Esophagus squamous epithelium (tissue), 5 donors: ENCODE results near the gene CLDN18. TPM values are rescaled to one million over a fixed set of nuclear protein-coding genes. Genes with fewer than 3 reads are reported as not detected.

Experiments
- DNase-seq: peaks from one replicate; lab custom pipeline; 2025; lab: John Stamatoyannopoulos, UW
- H3K27ac ChIP-seq, 4 donors: fragments of 200-600 bp; sonication (generic); one replicate each; pipeline ENCODE4 v1.5.1; 2016 to 2019; ENCODE audit warnings: mild to moderate bottlenecking in 1 of 4
- H3K27me3 ChIP-seq, 4 donors: fragments of 200-600 bp; sonication (generic); 1 replicate in 3 of 4; 2 replicates in 1 of 4; pipeline versions ENCODE4 v1.5.1 to v1.6.0; 2017 to 2021; ENCODE audit warnings: antibody characterized with exemption in 1 of 4
- H3K36me3 ChIP-seq, 3 donors: fragments of 200-600 bp; sonication (generic); one replicate each; pipeline ENCODE4 v1.5.1; 2016 to 2019
- H3K4me1 ChIP-seq, 3 donors: fragments of 200-600 bp; sonication (generic); one replicate each; pipeline ENCODE4 v1.5.1; 2017 to 2019
- H3K4me3 ChIP-seq, 4 donors: fragments of 200-600 bp; sonication (generic); 1 replicate in 3 of 4; 2 replicates in 1 of 4; pipeline ENCODE4 v1.5.1; 2016 to 2019; ENCODE audit warnings: mild to moderate bottlenecking in 2 of 4, moderate library complexity in 1 of 4
- H3K9me3 ChIP-seq, 3 donors: fragments of 200-600 bp; sonication (generic); one replicate each; pipeline ENCODE4 v1.5.1; 2016 to 2019
- POLR2A ChIP-seq, 4 donors: fragments of 450-650 bp; IDR thresholded peaks; one replicate each; pipeline ENCODE4 v1.6.1; 2017; ENCODE audit warnings: antibody characterized with exemption in 4 of 4, mild to moderate bottlenecking in 4 of 4, moderate library complexity in 3 of 4
- WGBS, 2 donors: methylation state at CpG; one replicate each; pipeline ENCODE4 v1.1.5; 2018; 5-methylcytosine and 5-hydroxymethylcytosine counted together
- intact Hi-C: fragments of 100-400 bp; cut with DNase I; formaldehyde crosslinking; loops from one replicate; pipeline ENCODE4 v1.15.0; 2022
- total RNA-seq, 4 donors: library from RNA; depleted of rRNA; stranded (reverse); fragments of >200 nt; gene quantifications; one replicate each; pipeline ENCODE4 v1.1.0, GENCODE V29; 2016
- TF ChIP-seq, protein P1 (sequence below), 6 experiments: fragments of 450-650 bp in 4 of 6; fragments of 200-600 bp in 2 of 6; sonication (generic) in 2 of 6; IDR thresholded peaks; one replicate each; pipeline ENCODE4 v1.5.1; 2016 to 2019; ENCODE audit warnings: antibody characterized with exemption in 6 of 6, mild to moderate bottlenecking in 4 of 6, moderate library complexity in 4 of 6
- donor health status: DM: yes; HTN: yes; CAD: no.

The CLDN18 gene
- total RNA-seq, 4 donors from 2014 or later, result 0.38 TPM; not detected in 3

DNA sequence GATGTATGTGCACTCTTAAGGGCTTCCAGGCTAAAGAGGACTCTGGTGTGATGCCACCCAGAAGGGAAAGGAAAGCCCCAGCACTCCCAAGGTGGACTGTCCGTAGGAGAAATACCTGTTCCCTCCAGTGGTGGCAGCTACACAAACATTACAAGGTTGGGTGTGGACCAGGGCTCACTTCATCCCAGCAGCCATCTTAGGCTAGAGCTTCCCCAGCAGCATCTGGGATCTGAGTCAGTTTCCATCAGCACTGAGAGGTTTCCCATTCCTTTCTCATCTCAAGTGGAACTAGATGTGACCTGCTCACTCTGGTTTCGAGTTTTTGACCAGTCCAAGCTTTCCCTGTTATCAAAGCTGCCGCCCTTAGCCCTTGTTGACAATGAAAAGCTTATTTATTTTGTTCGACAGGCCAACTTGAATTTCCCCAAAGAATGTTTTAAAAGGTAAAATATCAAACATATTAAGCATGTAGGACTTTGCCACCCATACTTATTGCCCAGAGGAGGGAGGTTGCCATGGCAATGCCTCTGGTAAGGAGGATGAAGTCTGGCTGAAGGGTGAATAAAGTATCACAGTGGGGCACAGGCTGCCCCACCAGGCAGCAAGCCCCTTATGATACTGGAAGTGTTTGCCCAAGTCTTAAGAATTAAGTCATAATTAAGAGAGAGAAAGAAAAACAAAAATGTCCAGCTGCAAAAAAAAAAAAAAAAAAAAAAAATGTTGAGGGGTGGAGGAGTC lies 28.9 kb downstream of the CLDN18 start:
- H3K27me3 ChIP-seq, result no peaks in the 10 kb centered on the region
- no peak overlapping the region for H3K27ac ChIP-seq
- TF ChIP-seq POLR2A (IDR thresholded peaks at IDR 0.05), result no peak
- TF ChIP-seq, protein P1, sequence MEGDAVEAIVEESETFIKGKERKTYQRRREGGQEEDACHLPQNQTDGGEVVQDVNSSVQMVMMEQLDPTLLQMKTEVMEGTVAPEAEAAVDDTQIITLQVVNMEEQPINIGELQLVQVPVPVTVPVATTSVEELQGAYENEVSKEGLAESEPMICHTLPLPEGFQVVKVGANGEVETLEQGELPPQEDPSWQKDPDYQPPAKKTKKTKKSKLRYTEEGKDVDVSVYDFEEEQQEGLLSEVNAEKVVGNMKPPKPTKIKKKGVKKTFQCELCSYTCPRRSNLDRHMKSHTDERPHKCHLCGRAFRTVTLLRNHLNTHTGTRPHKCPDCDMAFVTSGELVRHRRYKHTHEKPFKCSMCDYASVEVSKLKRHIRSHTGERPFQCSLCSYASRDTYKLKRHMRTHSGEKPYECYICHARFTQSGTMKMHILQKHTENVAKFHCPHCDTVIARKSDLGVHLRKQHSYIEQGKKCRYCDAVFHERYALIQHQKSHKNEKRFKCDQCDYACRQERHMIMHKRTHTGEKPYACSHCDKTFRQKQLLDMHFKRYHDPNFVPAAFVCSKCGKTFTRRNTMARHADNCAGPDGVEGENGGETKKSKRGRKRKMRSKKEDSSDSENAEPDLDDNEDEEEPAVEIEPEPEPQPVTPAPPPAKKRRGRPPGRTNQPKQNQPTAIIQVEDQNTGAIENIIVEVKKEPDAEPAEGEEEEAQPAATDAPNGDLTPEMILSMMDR (IDR thresholded peaks at IDR 0.05), result no peak
- WGBS, 2 donors, result 84 to 90% methylated on average over 3 to 4 of the region's 4 CpGs
- H3K36me3 ChIP-seq, result no peaks in the 10 kb centered on the region
- peaks cover 0 to 7% (median 1%) of the 10 kb centered on the region in 3 donors for H3K4me1 ChIP-seq
- intact Hi-C loops, result no loop called here
- no peak overlapping the region for H3K4me3 ChIP-seq
- no peaks in the 10 kb centered on the region for H3K9me3 ChIP-seq
- DNase-seq, result no peak

DNA sequence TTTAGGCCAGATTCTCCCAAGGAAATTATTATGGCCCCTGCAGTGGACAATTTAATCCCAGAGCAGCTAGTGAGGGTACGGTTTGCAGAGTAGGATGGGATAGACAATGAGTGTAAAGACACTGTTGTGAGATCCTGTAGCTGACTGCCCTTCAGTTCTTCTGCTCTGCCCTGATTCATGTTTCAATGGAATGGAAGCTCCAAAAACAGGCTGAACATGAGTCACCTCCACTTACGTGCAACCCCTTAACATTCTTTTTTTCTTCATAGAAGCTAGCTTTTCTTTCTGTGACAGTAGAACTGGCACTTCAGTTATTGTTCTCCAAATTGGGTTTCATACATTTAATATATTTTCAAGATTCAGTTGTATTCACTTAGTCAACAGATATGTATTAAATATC lies 32.1 kb downstream of the CLDN18 start:
- WGBS, 2 donors, result 59 to 72% methylated on average over 2 of the region's 2 CpGs
- no peak overlapping the region for H3K27ac ChIP-seq
- no peaks in the 10 kb centered on the region for H3K27me3 ChIP-seq
- intact Hi-C loops, result no loop called here
- no peak for DNase-seq
- H3K4me3 ChIP-seq, result no peak overlapping the region
- no peaks in the 10 kb centered on the region for H3K36me3 ChIP-seq
- H3K4me1 ChIP-seq, result peaks cover 0 to 9% (median 3%) of the 10 kb centered on the region in 3 donors
- TF ChIP-seq POLR2A (IDR thresholded peaks at IDR 0.05), result no peak
- TF ChIP-seq, protein P1 (IDR thresholded peaks at IDR 0.05), result no peak
- H3K9me3 ChIP-seq, result no peaks in the 10 kb centered on the region

DNA sequence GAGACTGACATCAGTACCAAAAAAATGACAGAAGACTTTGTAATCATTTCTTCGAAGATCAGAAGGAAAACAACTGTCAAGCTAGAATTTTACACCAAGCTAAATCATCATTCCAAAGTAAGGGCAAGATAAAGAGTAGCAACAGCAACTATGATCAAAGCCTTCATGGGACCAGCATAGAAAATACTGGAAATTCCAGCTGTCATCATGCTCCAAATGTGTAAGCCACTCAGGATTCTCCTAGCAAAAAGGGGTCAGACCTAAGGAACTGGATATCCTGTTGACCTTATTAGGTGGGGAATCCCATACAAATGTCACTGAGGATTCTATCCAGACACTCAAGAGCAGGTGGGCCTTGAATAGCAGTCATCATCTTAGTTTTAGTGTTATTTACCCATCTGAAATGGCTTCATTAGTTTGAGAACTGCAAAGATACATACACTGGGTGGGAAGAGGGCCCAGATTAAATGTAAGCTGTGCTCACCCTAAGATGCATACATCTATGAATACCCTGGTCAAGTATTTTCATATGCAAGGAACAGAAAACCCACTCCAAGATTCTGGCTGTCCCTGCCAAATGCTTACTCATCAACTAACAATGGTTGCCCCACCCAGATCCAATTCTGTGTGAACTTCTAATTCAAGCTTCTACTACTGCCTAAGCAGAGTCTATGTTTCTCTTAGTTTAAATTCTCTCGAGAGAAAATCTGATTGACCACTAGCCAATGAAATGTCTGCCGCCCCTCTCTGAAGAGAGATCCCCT lies 33.5 kb downstream of the CLDN18 start:
- no peaks in the 10 kb centered on the region for H3K9me3 ChIP-seq
- peaks cover 0 to 9% (median 3%) of the 10 kb centered on the region in 3 donors for H3K4me1 ChIP-seq
- H3K27ac ChIP-seq, result no peak overlapping the region
- 53 to 62% methylated on average over 3 of the region's 3 CpGs for WGBS, 2 donors
- peaks cover 0 to 1% (median 0%) of the 10 kb centered on the region in 3 donors for H3K36me3 ChIP-seq
- intact Hi-C loops, result no loop called here
- H3K27me3 ChIP-seq, result no peaks in the 10 kb centered on the region
- H3K4me3 ChIP-seq, result no peak overlapping the region
- no peak for DNase-seq
- TF ChIP-seq, protein P1 (IDR thresholded peaks at IDR 0.05), result no peak
- no peak for TF ChIP-seq POLR2A (IDR thresholded peaks at IDR 0.05)

DNA sequence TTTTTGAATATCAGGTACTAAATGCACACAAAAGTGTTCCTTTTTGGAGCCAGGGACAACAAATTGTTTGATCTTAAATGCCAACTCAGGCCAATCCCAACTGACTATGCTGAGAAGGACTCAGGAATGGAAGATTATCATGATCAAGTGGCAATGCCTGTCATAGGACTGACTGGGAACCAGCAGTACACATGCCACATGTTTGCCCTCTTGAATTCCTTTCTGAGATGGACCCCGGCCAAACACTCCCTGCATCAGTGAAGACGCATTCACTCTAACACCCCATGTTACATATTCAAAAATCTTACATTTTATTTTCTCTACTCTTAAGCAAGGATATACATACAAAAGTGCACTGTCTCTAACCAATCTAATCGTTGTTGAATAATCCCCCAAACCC lies 36.1 kb downstream of the CLDN18 start:
- Histone ChIP-seq H3K4me3 (no peak overlapping the region), H3K36me3 (peaks cover 0 to 10% (median 0%) of the 10 kb centered on the region in 3 donors), H3K9me3 (no peaks in the 10 kb centered on the region), H3K27me3 (no peaks in the 10 kb centered on the region), H3K27ac (no peak overlapping the region), H3K4me1 (peaks cover 0 to 9% (median 3%) of the 10 kb centered on the region in 3 donors)
- intact Hi-C loops, result no loop called here
- 85 to 92% methylated on average over 3 of the region's 3 CpGs for WGBS, 2 donors
- DNase-seq, result no peak
- TF ChIP-seq, protein P1 (IDR thresholded peaks at IDR 0.05), result no peak
- TF ChIP-seq POLR2A (IDR thresholded peaks at IDR 0.05), result no peak

DNA sequence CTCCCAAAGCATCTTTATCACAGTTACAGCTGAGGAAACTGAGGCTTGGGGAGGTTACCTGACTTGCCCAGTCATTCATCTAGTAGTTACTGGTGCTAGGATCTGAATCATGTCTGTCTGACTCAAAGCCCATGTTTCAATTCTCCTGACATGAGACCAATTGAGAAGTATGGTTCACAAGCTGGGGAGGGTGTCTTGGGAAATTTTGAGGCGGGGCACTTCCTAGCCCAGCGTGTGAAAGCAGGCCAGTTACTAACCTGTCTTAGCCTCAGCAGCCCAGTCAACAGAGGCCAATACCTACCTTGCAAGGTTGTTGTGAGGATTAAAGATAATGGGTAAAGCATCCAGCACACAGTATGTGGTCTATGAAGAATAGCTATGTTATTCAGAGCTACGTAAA lies 37.0 kb downstream of the CLDN18 start:
- DNase-seq, result no peak

More for the DNA sequence above, 37.0 kb downstream of the CLDN18 start:
- Histone ChIP-seq H3K36me3 (peaks cover 0 to 10% (median 0%) of the 10 kb centered on the region in 3 donors), H3K4me1 (peaks cover 0 to 9% (median 3%) of the 10 kb centered on the region in 3 donors), H3K9me3 (no peaks in the 10 kb centered on the region), H3K27ac (no peak overlapping the region), H3K27me3 (no peaks in the 10 kb centered on the region), H3K4me3 (no peak overlapping the region)
- TF ChIP-seq, protein P1 (IDR thresholded peaks at IDR 0.05), result no peak
- no peak for TF ChIP-seq POLR2A (IDR thresholded peaks at IDR 0.05)
- intact Hi-C loops, result no loop called here
- WGBS, 2 donors, result 29 to 63% methylated on average over 3 of the region's 3 CpGs
